ENCODE data around the gene CUL9. TPM values are rescaled to one million over a fixed set of nuclear protein-coding genes. Genes with fewer than 3 reads are reported as not detected.

The CUL9 gene
- total and polyA plus RNA-seq, 2 donors (not counting 1 experiment from before 2014, with no cell fraction given), result 6.7 to 32.2 TPM

GRCh38 chr6:43231735-43232450 is 49.9 kb downstream of the CUL9 start:
- H3K4me1 ChIP-seq (ENCODE audit: control insufficient read depth, extremely low read depth, insufficient read depth, low read length), result peaks cover 2% of the 10 kb centered on the region
- H3K27me3 ChIP-seq (ENCODE audit: control insufficient read depth, insufficient read depth, low read length), result peaks cover 7% of the 10 kb centered on the region
- no peak for DNase-seq (ENCODE audit: low read depth in 2 of 2)
- no peaks in the 10 kb centered on the region for H4K20me1 ChIP-seq (ENCODE audit: control insufficient read depth, extremely low read depth, insufficient read depth, low read length)
- H2AFZ ChIP-seq (ENCODE audit: low read length), result no peak overlapping the region
- H3K36me3 ChIP-seq (ENCODE audit: control insufficient read depth, insufficient read depth, low read length), result no peaks in the 10 kb centered on the region
- no peak overlapping the region for H3K4me2 ChIP-seq (ENCODE audit: extremely low read depth, insufficient read depth, low read length)
- no peaks in the 10 kb centered on the region for H3K79me2 ChIP-seq (ENCODE audit: control insufficient read depth, insufficient read depth, low read length)
- no peak overlapping the region for H3K9ac ChIP-seq (ENCODE audit: insufficient read depth, low read length)
- H3K9me3 ChIP-seq (ENCODE audit: control insufficient read depth, insufficient read depth, low read depth, low read length), result no peaks in the 10 kb centered on the region
- TF ChIP-seq CTCF (conservative IDR thresholded peaks at IDR 0.05 in 1 of 2, IDR thresholded peaks at IDR 0.05 in 1 of 2; ENCODE audit: low read depth in 1 of 2, low read length in 2 of 2) (no peak), EZH2 (IDR thresholded peaks at IDR 0.05; ENCODE audit: low read length, missing control alignments) (no peak)
- H3K27ac ChIP-seq (ENCODE audit: insufficient read depth, low read length), result no peak overlapping the region
- no peak overlapping the region for H3K4me3 ChIP-seq (replicated peaks in 1 of 4; ENCODE audit: control extremely low read depth in 1 of 4, insufficient read depth in 1 of 4, low read depth in 3 of 4, low read length in 4 of 4)

- no peak overlapping the region for H3K9ac ChIP-seq (ENCODE audit: insufficient read depth, low read length)
- TF ChIP-seq CTCF (conservative IDR thresholded peaks at IDR 0.05 in 1 of 2, IDR thresholded peaks at IDR 0.05 in 1 of 2; ENCODE audit: low read depth in 1 of 2, low read length in 2 of 2) (no peak), EZH2 (IDR thresholded peaks at IDR 0.05; ENCODE audit: low read length, missing control alignments) (no peak)
- no peak overlapping the region for H3K27ac ChIP-seq (ENCODE audit: insufficient read depth, low read length)
- no peak overlapping the region for H2AFZ ChIP-seq (ENCODE audit: low read length)
- no peaks in the 10 kb centered on the region for H3K79me2 ChIP-seq (ENCODE audit: control insufficient read depth, insufficient read depth, low read length)
- H3K27me3 ChIP-seq (ENCODE audit: control insufficient read depth, insufficient read depth, low read length), result peaks cover 20% of the 10 kb centered on the region
- no peaks in the 10 kb centered on the region for H3K36me3 ChIP-seq (ENCODE audit: control insufficient read depth, insufficient read depth, low read length)
- no peaks in the 10 kb centered on the region for H3K9me3 ChIP-seq (ENCODE audit: control insufficient read depth, insufficient read depth, low read depth, low read length)
- H3K4me2 ChIP-seq (ENCODE audit: extremely low read depth, insufficient read depth, low read length), result no peak overlapping the region
- H4K20me1 ChIP-seq (ENCODE audit: control insufficient read depth, extremely low read depth, insufficient read depth, low read length), result no peaks in the 10 kb centered on the region
- H3K4me1 ChIP-seq (ENCODE audit: control insufficient read depth, extremely low read depth, insufficient read depth, low read length), result no peaks in the 10 kb centered on the region
- no peak overlapping the region for H3K4me3 ChIP-seq (replicated peaks in 1 of 4; ENCODE audit: control extremely low read depth in 1 of 4, insufficient read depth in 1 of 4, low read depth in 3 of 4, low read length in 4 of 4)
- no peak for DNase-seq (ENCODE audit: low read depth in 2 of 2)
Observed at GRCh38 chr6:43235841-43236240, 53.8 kb downstream of the CUL9 start.

- H2AFZ ChIP-seq (ENCODE audit: low read length), result no peak overlapping the region
- no peak overlapping the region for H3K4me3 ChIP-seq (replicated peaks in 1 of 4; ENCODE audit: control extremely low read depth in 1 of 4, insufficient read depth in 1 of 4, low read depth in 3 of 4, low read length in 4 of 4)
- no peak for DNase-seq (ENCODE audit: low read depth in 2 of 2)
- H3K9ac ChIP-seq (ENCODE audit: insufficient read depth, low read length), result no peak overlapping the region
- peaks cover 43% of the 10 kb centered on the region for H3K27me3 ChIP-seq (ENCODE audit: control insufficient read depth, insufficient read depth, low read length)
- no peaks in the 10 kb centered on the region for H3K36me3 ChIP-seq (ENCODE audit: control insufficient read depth, insufficient read depth, low read length)
- H3K9me3 ChIP-seq (ENCODE audit: control insufficient read depth, insufficient read depth, low read depth, low read length), result no peaks in the 10 kb centered on the region
- no peak overlapping the region for H3K4me2 ChIP-seq (ENCODE audit: extremely low read depth, insufficient read depth, low read length)
- no peak overlapping the region for H3K27ac ChIP-seq (ENCODE audit: insufficient read depth, low read length)
- H3K79me2 ChIP-seq (ENCODE audit: control insufficient read depth, insufficient read depth, low read length), result no peaks in the 10 kb centered on the region
- H3K4me1 ChIP-seq (ENCODE audit: control insufficient read depth, extremely low read depth, insufficient read depth, low read length), result no peaks in the 10 kb centered on the region
- TF ChIP-seq CTCF (conservative IDR thresholded peaks at IDR 0.05 in 1 of 2, IDR thresholded peaks at IDR 0.05 in 1 of 2; ENCODE audit: low read depth in 1 of 2, low read length in 2 of 2), result no peak
- no peaks in the 10 kb centered on the region for H4K20me1 ChIP-seq (ENCODE audit: control insufficient read depth, extremely low read depth, insufficient read depth, low read length)
Observed at GRCh38 chr6:43239054-43239453, 57.1 kb downstream of the CUL9 start.

All from fibroblast of lung (primary cell).